ENCODE results near the gene GMEB1.
A peak's percentile ranks its signal among the peaks of the same experiment; 100 is the strongest.
"Not testable (repeated sequence)": the region's sequence is repeated elsewhere in the genome, so short reads cannot be mapped to it uniquely, and the experiment has no call there.

Gene GMEB1

DNA sequence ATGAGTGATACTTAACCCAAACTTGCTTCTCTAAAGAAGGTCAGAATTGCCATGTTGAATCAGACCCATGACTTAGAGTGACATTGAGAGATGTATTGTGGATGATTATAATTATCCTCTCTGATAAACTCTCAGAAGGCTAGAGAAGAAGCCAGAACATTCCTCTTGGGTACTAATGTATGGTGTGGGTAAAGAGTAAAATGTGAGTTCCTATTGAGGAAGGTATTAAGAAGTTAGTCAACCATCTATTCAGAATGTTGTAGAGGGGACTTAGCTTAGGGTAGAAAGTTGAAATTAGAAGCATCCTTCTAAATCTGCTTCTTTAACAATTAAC, 7.3 kb downstream of the GMEB1 start:
- DNase-seq, result no peak

- DNase-seq, result no peak
Measured at GRCh38 chr1:28680151-28680550, 11.6 kb downstream of the GMEB1 start.

GRCh38 chr1:28682840-28683239, 14.3 kb downstream of the GMEB1 start:
- no peak for DNase-seq

- DNase-seq, result no peak
Measured at GRCh38 chr1:28684937-28685336, 16.4 kb downstream of the GMEB1 start.

- not testable (repeated sequence) for DNase-seq
Measured at GRCh38 chr1:28691627-28692026, 23.0 kb downstream of the GMEB1 start.

GRCh38 chr1:28703629-28704028, 35.0 kb downstream of the GMEB1 start:
- no peak for DNase-seq

DNA sequence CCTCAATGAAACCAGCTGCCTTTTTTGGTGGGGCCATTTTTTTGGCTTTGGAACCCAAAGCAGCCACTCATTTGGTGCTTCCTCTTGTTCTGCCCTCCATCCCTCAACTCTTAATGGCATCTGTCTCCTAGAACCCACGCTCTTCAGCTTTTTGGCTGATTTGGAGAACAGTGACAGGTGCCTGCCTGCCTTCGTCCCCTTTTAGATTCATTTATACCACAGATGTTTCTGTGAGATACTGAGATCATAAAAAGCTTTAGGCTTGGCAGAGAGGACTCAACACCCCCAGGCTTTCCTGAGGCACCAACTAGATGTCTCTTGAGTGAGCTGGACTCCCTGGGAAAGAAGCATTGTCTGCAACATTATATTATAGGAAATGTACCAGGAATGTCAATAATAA, 47.8 kb downstream of the GMEB1 start:
- DNase-seq, result no peak

DNA sequence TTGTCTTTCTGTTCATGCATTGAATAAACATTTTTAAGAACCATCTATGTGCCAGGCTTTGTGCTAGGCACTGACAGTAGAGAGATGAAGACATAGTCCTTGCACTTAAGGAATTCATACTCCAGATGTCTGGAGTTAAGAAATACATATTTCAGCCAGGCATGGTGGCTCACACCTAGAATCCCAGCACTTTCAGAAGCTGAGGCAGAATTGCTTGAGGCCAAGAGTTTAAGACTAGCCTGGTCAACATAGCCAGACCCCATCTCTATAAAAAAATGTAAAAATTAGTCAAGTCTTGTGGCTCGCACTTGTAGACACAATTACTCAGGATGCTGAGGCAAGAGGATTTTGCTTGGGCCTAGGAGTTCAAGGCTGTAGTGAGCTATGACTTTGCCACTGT, 49.6 kb downstream of the GMEB1 start:
- no peak for DNase-seq

- no peak for DNase-seq
Measured at GRCh38 chr1:28718586-28719331, 50.2 kb downstream of the GMEB1 start.

DNA sequence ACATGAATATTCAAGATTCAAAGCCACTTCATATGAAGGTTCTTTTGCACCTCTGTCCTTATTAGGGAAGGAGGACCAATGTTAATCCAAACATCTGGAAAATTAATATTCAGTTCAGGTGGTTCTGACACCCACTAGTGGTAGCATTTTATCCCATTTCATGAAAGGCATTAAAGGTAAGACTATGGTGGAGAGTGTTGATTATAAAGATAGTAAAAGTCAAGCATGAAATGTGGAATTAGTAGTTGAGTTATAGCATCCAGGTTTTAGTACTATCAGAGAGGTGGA, 50.7 kb downstream of the GMEB1 start:
- no peak for DNase-seq

GRCh38 chr1:28720376-28720775, 51.8 kb downstream of the GMEB1 start:
- no peak for DNase-seq

DNA sequence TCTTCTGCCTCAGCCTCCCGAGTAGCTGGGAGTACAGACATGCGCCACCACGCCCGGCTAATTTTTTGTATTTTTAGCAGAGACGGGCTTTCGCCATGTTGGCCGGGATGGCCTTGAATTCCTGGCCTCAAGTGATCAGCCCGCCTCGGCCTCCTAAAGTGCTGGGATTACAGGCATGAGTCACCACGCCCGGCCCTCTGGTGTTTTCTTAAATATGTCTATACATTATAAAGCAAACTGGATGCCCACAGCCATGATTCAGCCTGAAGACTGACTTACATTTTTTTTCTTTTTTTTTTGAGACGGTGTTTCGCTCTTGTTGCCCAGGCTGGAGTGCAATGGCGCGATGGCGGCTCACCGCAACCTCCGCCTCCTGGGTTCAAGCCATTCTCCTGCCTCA, 53.3 kb downstream of the GMEB1 start:
- DNase-seq, result not testable (repeated sequence)

DNA sequence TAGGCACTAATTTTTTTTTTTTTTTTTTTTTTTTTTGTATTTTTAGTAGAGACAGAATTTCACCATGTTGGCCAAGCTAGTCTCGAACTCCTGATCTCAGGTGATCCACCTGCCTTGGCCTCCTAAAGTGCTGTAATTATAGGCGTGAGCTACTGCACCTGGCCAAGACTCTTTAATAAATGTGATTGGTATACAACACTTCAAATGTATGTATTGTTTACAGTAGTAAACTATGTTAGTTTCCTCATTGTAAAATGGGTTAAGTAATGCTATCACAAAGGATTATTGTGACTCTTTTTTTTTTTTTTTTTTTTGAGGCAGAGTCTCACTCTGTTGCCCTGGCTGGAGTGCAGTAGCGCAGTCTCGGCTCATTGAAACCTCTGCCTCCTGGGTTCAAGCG, 56.8 kb downstream of the GMEB1 start:
- not testable (repeated sequence) for DNase-seq

- no peak for DNase-seq
Measured at GRCh38 chr1:28735961-28736449, 67.4 kb downstream of the GMEB1 start.

GRCh38 chr1:28736450-28737306, 68.1 kb downstream of the GMEB1 start, which contains the start of gene YTHDF2:
Gene YTHDF2 (plus strand): TSS chr1:28736940. CDS start chr1:28737121, 181 bp downstream.
- DNase-seq, result peak; percentile 98

GRCh38 chr1:28737307-28738132, 68.9 kb downstream of the GMEB1 start:
- DNase-seq, result peak; percentile 31

- no peak for DNase-seq
Measured at GRCh38 chr1:28740118-28740517, 71.5 kb downstream of the GMEB1 start.

GRCh38 chr1:28744184-28744583, 75.6 kb downstream of the GMEB1 start:
- no peak for DNase-seq

GRCh38 chr1:28745653-28746173, 77.1 kb downstream of the GMEB1 start:
- no peak for DNase-seq

GRCh38 chr1:28750330-28750729, 81.7 kb downstream of the GMEB1 start:
- no peak for DNase-seq

- not testable (repeated sequence) for DNase-seq
Measured at GRCh38 chr1:28750771-28751294, 82.2 kb downstream of the GMEB1 start.

DNA sequence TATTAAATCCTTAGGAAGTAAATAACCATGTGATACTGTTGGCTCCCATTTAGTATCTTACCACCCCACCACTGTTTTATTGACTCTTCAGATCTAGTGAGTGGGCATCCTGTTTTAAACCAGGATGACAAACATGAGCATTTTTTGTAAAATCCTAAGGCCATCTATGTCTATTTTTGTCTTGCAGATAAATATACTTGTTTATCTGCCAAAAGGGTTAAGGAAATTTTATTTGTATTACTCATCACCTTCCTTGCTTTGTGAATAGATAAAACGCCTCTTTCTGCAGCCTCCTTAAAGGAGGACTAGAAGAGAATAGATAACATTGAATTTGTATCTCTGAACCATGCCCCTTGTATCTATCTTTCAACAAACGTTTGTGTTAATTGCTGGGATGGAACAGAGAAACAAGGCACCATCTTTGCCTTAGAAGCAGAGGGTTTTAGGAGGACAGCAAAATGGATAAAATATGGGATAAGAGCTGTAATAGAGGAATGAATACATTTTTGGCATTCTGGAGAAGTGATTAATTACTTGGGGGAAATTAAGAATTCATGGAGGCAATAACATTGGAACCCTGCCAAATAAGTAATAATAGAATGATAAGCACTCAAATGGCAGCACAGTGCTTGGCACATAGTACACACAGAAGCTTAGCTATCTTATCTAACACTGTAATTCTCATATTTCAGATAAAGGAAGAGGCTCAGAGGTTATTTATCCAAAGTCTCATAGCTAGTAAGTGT, 82.9 kb downstream of the GMEB1 start:
- DNase-seq, result no peak
